Kidney (tissue), 14 donors: ENCODE data around the gene TOB1. TPM values are rescaled to one million over a fixed set of nuclear protein-coding genes. Genes with fewer than 3 reads are reported as not detected.
A peak's percentile ranks its signal among the peaks of the same experiment; 100 is the strongest.

Experiments
- DNase-seq, 5 donors: peaks; one replicate each; pipeline ENCODE4 v3.0.0-alpha.2; 2013 to 2020
- FAIRE-seq: peaks from 2 replicates; lab custom pipeline; 2012; peaks lifted over from hg19 to GRCh38; lab: Jason Lieb, UNC
- H3K27ac ChIP-seq, 2 donors: one replicate each; pipeline ENCODE4 v1.7.0; 2013; ENCODE audit warnings: low read depth in 2 of 2, low read length in 2 of 2, inconsistent platforms in 1 of 2
- H3K27me3 ChIP-seq: one replicate; pipeline ENCODE4 v1.7.1; 2013; ENCODE audit warnings: low read length, inconsistent platforms; ENCODE audit not compliant: control insufficient read depth, insufficient read depth
- H3K36me3 ChIP-seq, 3 donors: one replicate each; pipeline versions ENCODE4 v1.7.0 to v1.7.1; 2013; ENCODE audit warnings: low read length in 3 of 3, control low read depth in 1 of 3, inconsistent platforms in 1 of 3; ENCODE audit not compliant: insufficient read depth in 3 of 3, control insufficient read depth in 2 of 3
- H3K4me1 ChIP-seq, 3 donors: one replicate each; pipeline versions ENCODE4 v1.7.0 to v1.7.1; 2013; ENCODE audit warnings: low read length in 3 of 3, inconsistent platforms in 1 of 3, low read depth in 1 of 3; ENCODE audit not compliant: control insufficient read depth in 2 of 3, insufficient read depth in 2 of 3
- H3K4me3 ChIP-seq, 3 donors: one replicate each; pipeline versions ENCODE4 v1.7.0 to v1.8.1; 2013; ENCODE audit warnings: low read length in 3 of 3, control low read depth in 1 of 3, inconsistent platforms in 1 of 3
- H3K9ac ChIP-seq, 3 donors: one replicate each; pipeline versions ENCODE4 v1.7.0 to v1.7.1; 2013; ENCODE audit warnings: low read length in 3 of 3, control low read depth in 1 of 3, inconsistent platforms in 1 of 3
- H3K9me3 ChIP-seq, 3 donors: one replicate each; pipeline versions ENCODE4 v1.7.0 to v1.7.1; 2013; ENCODE audit warnings: low read length in 3 of 3, control low read depth in 1 of 3, inconsistent platforms in 1 of 3; ENCODE audit not compliant: control insufficient read depth in 2 of 3, insufficient read depth in 1 of 3
- intact Hi-C: fragments of 100-400 bp; cut with DNase I; formaldehyde crosslinking; loops from one replicate; pipeline ENCODE4 v1.11.1; 2022
- polyA plus RNA-seq: library from polyadenylated mRNA; stranded (reverse); fragments of 350-450 nt; fragmentation: Illumina TruSeq; extraction: RNeasy Lipid Tissue Mini Kit (QIAGEN cat#74804); gene quantifications from one replicate; pipeline ENCODE4 v1.2.3, GENCODE V29; 2014; ENCODE audit warnings: low read depth, low replicate concordance; ENCODE audit not compliant: insufficient read depth
- total RNA-seq: library from RNA; stranded (reverse); fragmentation: NEBNext Ultra II Directional; extraction: Animal tissue kit (Norgen Biotek cat#: 25700); gene quantifications from one replicate; pipeline ENCODE4 v1.2.1, GENCODE V29; 2021
- TF ChIP-seq, protein P1 (sequence below): IDR thresholded peaks from 3 replicates; pipeline ENCODE4 v1.5.1; 2012; ENCODE audit warnings: mild to moderate bottlenecking, moderate library complexity, borderline replicate concordance; ENCODE audit not compliant: insufficient read depth; ENCODE audit errors: extremely low read depth
- donor health status: control.
- donor health status: control.
- donor health status: control.
- donor health status: control.
- donor health status: control.
- donor health status: DM: yes; HTN: yes; CAD: no.
- donor health status: Normal renal cell carcinoma (clear cell type).

Gene TOB1
- total and polyA plus RNA-seq, 2 donors from 2014 or later: 52.5 to 141 TPM

DNA sequence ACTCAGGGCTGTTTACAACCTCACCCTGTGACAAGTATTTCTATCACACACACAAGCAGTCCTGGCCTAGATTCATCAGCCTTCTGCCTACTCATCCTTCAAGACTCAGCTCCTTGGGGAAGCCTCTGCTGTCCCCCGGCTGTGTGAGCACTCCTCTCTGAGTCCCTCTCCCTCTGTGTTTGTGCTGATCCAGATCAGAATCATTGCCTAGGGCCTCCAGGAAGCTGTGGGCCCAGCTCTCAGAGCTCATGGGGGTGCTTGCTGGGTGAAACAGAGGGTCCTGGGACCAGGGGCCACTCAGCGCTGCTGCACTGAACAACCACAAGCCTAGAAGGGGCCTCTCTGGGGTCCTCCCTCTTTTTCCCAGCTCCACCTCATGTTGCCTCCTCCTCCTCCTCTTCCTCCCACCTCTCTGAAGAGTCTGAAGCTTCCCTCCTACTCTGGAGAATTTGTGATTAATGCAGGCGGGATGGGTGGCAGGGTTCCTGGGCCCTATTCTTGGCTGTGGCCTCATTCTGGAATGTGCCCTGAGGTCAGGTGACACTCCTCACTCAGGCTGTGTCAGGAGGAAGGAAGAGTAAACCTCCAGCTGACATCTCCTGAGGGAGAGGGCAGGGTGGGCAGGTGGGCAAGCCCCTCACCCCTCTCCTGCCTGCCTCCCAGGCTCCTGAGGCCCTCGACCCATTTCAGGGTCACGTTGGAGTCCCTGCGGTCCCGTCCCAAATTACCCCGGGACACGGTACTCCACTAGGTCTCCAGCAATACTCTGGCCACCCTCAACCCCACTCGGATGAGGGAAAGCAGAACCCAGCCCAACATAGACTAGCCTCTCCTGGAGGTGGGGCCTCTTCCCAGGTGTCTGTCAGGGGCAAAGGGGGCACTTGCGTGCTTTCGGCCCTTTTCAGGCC, 20.7 kb downstream of the TOB1 start:
- TF ChIP-seq, protein P1, sequence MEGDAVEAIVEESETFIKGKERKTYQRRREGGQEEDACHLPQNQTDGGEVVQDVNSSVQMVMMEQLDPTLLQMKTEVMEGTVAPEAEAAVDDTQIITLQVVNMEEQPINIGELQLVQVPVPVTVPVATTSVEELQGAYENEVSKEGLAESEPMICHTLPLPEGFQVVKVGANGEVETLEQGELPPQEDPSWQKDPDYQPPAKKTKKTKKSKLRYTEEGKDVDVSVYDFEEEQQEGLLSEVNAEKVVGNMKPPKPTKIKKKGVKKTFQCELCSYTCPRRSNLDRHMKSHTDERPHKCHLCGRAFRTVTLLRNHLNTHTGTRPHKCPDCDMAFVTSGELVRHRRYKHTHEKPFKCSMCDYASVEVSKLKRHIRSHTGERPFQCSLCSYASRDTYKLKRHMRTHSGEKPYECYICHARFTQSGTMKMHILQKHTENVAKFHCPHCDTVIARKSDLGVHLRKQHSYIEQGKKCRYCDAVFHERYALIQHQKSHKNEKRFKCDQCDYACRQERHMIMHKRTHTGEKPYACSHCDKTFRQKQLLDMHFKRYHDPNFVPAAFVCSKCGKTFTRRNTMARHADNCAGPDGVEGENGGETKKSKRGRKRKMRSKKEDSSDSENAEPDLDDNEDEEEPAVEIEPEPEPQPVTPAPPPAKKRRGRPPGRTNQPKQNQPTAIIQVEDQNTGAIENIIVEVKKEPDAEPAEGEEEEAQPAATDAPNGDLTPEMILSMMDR: no peak
- Histone ChIP-seq H3K4me1 (no peaks in the 10 kb centered on the region), H3K36me3 (no peaks in the 10 kb centered on the region), H3K27ac (no peak overlapping the region), H3K9me3 (no peaks in the 10 kb centered on the region), H3K9ac (no peak overlapping the region), H3K4me3 (no peak overlapping the region), H3K27me3 (no peaks in the 10 kb centered on the region)
- intact Hi-C loops: loop anchor here (10.0 kb wide), 1 partner anchor 301 kb away; the partner anchor contains the start of gene SPATA20
- DNase-seq: peak in 1 of 5 donors; percentile 40
- FAIRE-seq: no peak

DNA sequence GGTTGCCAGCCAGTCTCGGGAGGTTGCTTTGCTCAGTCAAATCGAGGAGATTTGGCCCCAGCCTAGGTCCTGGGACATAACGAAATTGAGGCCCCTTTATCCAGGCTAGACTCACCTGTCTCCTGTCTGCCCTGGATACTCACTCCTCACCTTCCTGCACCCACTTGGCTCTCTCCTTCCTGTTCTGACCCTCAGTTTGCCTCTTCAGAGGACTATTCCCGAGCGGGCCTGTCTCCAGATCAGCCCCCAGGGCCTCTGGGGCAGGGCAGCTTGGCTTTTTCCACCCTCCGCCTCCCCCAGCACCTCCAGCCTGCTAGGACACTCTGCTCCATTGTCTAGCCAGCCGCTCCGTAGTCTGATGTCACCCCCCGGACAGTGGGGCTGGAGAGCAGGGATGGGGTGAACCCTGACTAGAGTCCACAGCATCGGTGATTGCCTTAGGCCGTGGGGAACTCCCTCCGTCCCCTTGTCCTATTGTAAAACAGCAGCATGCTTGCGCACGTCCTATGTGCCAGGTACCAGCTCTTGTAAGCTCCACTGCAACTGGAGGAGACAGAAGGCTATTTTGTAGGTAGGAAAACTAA, 21.9 kb downstream of the TOB1 start:
- Histone ChIP-seq H3K4me3 (no peak overlapping the region), H3K9me3 (no peaks in the 10 kb centered on the region), H3K9ac (no peak overlapping the region), H3K36me3 (no peaks in the 10 kb centered on the region), H3K4me1 (no peaks in the 10 kb centered on the region), H3K27ac (no peak overlapping the region), H3K27me3 (no peaks in the 10 kb centered on the region)
- no peak for FAIRE-seq
- intact Hi-C loops: loop anchor here (5.0 to 10.0 kb wide), 2 partner anchors 62 to 299 kb away; partner anchors contain the start of gene SPATA20
- TF ChIP-seq, protein P1: no peak
- DNase-seq: no peak

DNA sequence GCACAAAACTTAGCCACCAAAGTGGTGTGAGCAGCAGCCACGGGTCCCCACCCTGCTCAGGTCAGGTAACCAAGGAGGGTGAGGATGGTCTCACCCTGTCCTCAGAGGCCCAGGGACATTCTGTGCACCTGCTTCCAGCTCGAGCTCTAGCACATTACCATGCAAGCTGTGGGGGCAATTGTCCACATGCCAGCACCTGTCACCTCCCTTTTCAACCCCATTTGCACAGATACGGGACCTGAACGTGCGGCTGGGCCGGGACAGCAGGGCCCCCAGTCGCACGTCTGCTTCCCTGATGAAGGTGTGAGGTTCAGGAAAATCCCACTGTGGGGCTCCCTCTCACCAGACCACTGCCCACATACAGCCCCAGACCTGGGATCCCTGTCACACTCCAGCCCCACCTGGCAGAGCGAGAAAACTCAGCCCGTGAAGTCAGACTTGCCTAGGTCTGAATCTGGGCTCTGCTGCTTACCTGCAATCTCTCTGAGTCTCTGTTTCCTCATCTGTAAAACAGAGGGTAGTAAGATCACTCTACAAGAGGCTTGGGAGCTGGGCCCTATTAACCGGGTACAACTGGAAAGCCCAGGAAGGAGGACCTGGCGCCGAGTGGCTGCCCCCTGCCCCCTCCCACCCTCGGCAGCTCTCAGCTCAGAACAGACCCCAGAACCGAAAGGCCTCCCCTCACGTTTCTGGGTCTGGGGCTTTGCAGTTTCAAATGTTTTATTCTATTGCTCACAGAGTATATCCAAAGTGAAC, 22.8 kb downstream of the TOB1 start:
- DNase-seq (no peak), FAIRE-seq (no peak)
- no peaks in the 10 kb centered on the region for H3K36me3 ChIP-seq
- H3K27ac ChIP-seq: no peak overlapping the region
- intact Hi-C loops: loop anchor here (5.0 to 10.0 kb wide), 2 partner anchors 61 to 299 kb away; partner anchors contain the start of gene SPATA20
- TF ChIP-seq, protein P1: no peak
- H3K9me3 ChIP-seq: no peaks in the 10 kb centered on the region
- H3K27me3 ChIP-seq: no peaks in the 10 kb centered on the region
- H3K4me3 ChIP-seq: no peak overlapping the region
- H3K9ac ChIP-seq: no peak overlapping the region
- H3K4me1 ChIP-seq: no peaks in the 10 kb centered on the region
